NT2/D1 (cell line): ENCODE results near the gene PHC2.

Experiments used
- YY1 ChIP-seq: IDR thresholded peaks from 2 replicates; pipeline ENCODE4 v1.6.1; 2011; ENCODE audit not compliant: insufficient read length, insufficient read depth
- ZNF274 ChIP-seq: IDR thresholded peaks from 2 replicates; pipeline ENCODE4 v1.6.1; 2011; ENCODE audit warnings: mild to moderate bottlenecking, low read depth, low read length

GRCh38 chr1:33446590-33446989 lies 15.7 kb upstream of the PHC2 start:
- TF ChIP-seq ZNF274 (no peak), YY1 (no peak)
